Right lobe of liver (tissue), 4 donors: ENCODE results near the gene NRTN.
"Not testable (repeated sequence)": the region's sequence is repeated elsewhere in the genome, so short reads cannot be mapped to it uniquely, and the experiment has no call there.

Experiments
- CTCF ChIP-seq, 4 donors: fragments of 200-600 bp in 3 of 4; fragments of 450-650 bp in 1 of 4; IDR thresholded peaks; one replicate each; pipeline versions ENCODE4 v1.5.1 to v1.8.0; 2016 to 2022; ENCODE audit warnings: antibody characterized with exemption in 4 of 4, mild to moderate bottlenecking in 2 of 4
- POLR2A ChIP-seq: fragments of 450-650 bp; IDR thresholded peaks from one replicate; pipeline ENCODE4 v1.6.1; 2017; ENCODE audit warnings: antibody characterized with exemption, mild to moderate bottlenecking
- donor health status: DM: no; HTN: no; CAD: no.
- donor health status: DM: no; HTN: no; CAD: no.
- donor health status: DM: no; HTN: yes; CAD: no.

DNA sequence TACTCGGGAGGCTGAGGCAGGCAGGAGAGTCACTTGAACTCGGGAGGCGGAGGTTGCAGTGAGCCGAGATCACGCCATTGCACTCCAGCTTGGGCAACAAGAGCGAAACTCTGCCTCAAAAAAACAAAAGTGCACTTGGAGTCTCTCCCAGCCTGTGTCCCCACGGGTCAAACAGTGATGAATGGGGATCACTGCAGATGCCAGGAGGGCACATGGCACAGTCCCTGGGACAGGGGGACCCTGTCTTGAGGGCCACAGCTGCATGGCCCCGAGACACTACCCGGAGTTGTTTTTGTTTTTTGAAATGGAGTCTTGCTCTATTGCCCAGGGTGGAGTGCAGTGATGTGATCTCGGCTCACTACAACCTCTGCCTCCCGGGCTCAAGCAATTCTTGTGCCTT, 24.0 kb upstream of the NRTN start:
- TF ChIP-seq POLR2A; CTCF (IDR thresholded peaks at IDR 0.05): not testable (repeated sequence)
